Measurements from ENCODE around the gene SCYGR7. TPM values are rescaled to one million over a fixed set of nuclear protein-coding genes. Genes with fewer than 3 reads are reported as not detected.
"Not testable (repeated sequence)": the region's sequence is repeated elsewhere in the genome, so short reads cannot be mapped to it uniquely, and the experiment has no call there.

Gene SCYGR7
- total RNA-seq, 2 donors from 2014 or later, result not detected

DNA sequence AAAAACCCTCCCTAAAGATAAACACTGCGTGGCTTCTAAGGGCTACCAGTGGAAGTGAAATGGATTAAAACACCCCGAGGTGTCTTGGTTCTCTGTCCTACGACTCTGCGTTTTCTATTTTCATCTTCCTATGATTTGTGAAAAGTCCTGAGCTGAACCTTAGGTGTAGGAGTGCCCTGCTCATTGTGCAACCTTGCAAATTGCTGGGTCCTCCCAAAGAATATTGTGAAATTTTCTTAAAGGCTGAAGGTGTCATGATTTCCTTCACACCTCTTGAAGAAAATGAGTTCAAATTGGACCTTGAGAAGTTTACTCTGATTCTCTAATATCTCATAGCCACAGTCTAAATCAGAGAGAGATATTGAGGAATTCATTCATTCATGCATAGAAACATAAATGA is 8.5 kb upstream of the SCYGR7 start:
- peaks cover 46% of the 10 kb centered on the region for H3K27me3 Mint-ChIP-seq
- no peak overlapping the region for H3K4me3 Mint-ChIP-seq
- ATAC-seq, result no peak
- no peaks in the 10 kb centered on the region for H3K36me3 Mint-ChIP-seq (ENCODE audit: low read depth)
- no peak overlapping the region for H3K27ac Mint-ChIP-seq
- H3K9me3 ChIP-seq (ENCODE audit: control insufficient read depth, low read length, poor library complexity, severe bottlenecking), result no peaks in the 10 kb centered on the region
- DNase-seq, result no peak
- peaks cover 2% of the 10 kb centered on the region for H3K4me1 Mint-ChIP-seq

DNA sequence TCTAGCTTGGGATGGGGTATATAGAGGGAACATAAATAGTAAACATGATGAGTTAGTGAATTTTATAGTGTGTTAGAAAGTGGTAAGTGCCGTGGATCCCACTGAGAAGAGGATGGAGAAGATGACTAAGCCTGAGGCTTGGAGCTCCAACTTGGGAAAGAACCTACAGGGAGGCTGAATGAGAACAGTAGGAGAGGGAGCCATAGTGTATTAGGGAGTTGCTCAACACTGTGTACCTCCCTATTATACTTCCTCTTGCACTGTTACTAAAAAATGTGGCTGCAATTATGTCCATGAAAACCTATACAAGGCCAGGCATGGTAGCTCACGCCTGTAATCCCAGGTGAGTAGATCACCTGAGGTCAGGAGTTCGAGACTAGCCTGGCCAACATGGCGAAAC is 7.5 kb upstream of the SCYGR7 start:
- H3K27ac Mint-ChIP-seq, result no peak overlapping the region
- no peak for DNase-seq
- no peaks in the 10 kb centered on the region for H3K36me3 Mint-ChIP-seq (ENCODE audit: low read depth)
- no peak overlapping the region for H3K4me3 Mint-ChIP-seq
- no peaks in the 10 kb centered on the region for H3K9me3 ChIP-seq (ENCODE audit: control insufficient read depth, low read length, poor library complexity, severe bottlenecking)
- no peak for ATAC-seq
- peaks cover 46% of the 10 kb centered on the region for H3K27me3 Mint-ChIP-seq
- H3K4me1 Mint-ChIP-seq, result peaks cover 2% of the 10 kb centered on the region

DNA sequence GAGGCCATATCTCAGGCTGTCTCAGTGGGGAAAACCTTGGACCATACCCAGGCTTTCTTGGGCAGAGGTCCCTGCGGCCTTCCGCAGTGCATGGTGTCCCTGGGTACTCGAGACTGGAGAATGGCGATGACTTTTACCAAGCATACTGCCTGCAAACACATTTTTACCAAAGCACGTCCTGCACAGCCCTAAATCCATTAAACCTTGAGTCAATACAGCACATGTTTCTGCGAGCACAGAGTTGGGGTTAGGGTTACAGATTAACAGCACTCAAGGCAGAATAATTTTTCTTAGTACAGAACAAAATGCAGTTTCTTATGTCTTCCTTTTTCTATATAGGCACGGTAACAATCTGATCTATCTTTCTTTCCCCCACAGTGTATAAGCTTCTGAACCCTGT is 5.3 kb upstream of the SCYGR7 start:
- not testable (repeated sequence) for DNase-seq; H3K4me1 Mint-ChIP-seq; H3K4me3 Mint-ChIP-seq; H3K9me3 ChIP-seq (ENCODE audit: control insufficient read depth, low read length, poor library complexity, severe bottlenecking); ATAC-seq; H3K36me3 Mint-ChIP-seq (ENCODE audit: low read depth); H3K27ac Mint-ChIP-seq
- peaks cover 32% of the 10 kb centered on the region for H3K27me3 Mint-ChIP-seq

DNA sequence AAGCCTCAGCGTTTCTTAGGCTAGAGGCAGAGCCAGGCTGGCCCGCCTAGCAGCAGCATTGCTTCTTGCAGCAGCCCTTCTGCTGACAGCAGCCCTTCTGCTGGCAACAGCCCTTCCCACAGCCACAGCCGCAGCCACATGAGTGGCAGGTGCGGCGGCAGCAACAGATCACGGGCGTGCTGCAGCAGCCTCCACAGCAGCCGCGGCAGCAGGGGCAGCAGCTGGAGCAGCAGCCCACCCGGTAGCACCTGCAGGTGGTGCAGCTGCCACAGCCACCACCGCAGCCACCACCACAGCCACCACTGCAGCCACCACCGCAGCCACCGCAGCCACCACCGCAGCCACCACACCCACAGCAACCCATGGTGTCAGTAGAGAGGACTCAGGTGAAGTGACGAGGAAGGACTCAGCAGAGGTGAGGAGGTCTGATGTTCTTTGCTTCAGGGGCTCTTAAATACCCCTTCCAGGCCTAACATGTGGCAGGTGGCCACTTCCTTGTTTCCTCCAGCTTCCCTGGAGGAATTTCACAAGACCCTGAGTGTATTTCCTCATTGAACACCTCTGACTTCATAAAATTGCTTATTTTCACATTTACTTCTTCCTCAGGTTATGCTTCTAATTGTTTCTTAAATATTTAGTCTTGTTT is 3.6 kb upstream of the SCYGR7 start, which contains the start of gene SCYGR6:
TSS of gene SCYGR6 (minus strand) at position 364 of the 646 bp plus-strand sequence. CDS start at position 364, 0 bp downstream.
- no peak within 1 kb of the TSS for H3K27ac Mint-ChIP-seq
- peaks cover 2% of the 10 kb centered on the region for H3K36me3 Mint-ChIP-seq (ENCODE audit: low read depth)
- H3K4me3 Mint-ChIP-seq, result no peak within 1 kb of the TSS
- H3K4me1 Mint-ChIP-seq, result peaks cover 2% of the 10 kb centered on the region
- H3K9me3 ChIP-seq (ENCODE audit: control insufficient read depth, low read length, poor library complexity, severe bottlenecking), result no peaks in the 10 kb centered on the region
- no peak for ATAC-seq
- no peak for DNase-seq
- H3K27me3 Mint-ChIP-seq, result peaks cover 43% of the 10 kb centered on the region

DNA sequence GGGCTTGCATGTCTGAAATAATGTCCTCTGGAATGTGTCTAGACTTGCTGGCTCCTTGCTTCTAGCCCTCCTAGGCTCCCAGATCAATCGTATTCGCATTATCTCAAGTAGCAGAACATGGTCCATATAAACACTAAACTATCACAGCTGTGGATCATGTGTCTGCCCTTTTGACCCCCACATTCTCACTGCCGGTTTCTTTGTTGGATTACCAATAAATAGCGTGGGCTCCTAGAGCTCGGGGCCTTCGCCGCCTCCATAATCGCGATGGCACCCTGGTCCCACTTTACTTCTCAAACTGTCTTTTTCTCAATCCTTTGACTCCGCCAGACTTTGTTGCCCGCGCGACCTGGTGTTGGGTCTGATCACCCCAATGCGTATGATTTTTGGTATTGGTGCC is 11.2 kb downstream of the SCYGR7 start:
- ATAC-seq, result no peak

DNA sequence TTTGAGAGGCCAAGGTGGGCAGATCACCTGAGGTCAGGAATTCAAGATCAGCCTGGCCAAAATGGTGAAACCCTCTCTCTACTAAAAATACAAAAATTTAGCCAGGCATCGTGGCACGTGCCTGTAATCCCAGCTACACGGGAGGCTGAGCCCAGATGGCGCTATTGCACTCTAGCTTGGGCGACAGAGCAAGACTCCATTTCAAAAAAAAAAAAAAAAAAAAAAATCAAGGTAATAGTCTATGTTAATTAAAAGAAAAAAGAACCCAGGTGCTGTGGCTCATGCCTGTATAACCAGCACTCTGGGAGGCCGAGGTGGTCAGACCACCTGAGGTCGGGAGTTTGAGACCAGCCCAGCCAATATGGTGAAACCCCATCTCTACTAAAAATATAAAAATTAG is 12.6 kb downstream of the SCYGR7 start:
- H3K36me3 Mint-ChIP-seq (ENCODE audit: low read depth); H3K4me3 Mint-ChIP-seq; ATAC-seq; H3K4me1 Mint-ChIP-seq; H3K9me3 ChIP-seq (ENCODE audit: control insufficient read depth, low read length, poor library complexity, severe bottlenecking); H3K27ac Mint-ChIP-seq: not testable (repeated sequence)
- peaks cover 16% of the 10 kb centered on the region for H3K27me3 Mint-ChIP-seq
- DNase-seq, result peak in 1 of 3 donors; percentile 18

More for the DNA sequence above, 11.2 kb downstream of the SCYGR7 start:
- H3K4me3 Mint-ChIP-seq, result no peak overlapping the region
- H3K27me3 Mint-ChIP-seq, result peaks cover 26% of the 10 kb centered on the region
- DNase-seq, result no peak
- no peaks in the 10 kb centered on the region for H3K9me3 ChIP-seq (ENCODE audit: control insufficient read depth, low read length, poor library complexity, severe bottlenecking)
- H3K36me3 Mint-ChIP-seq (ENCODE audit: low read depth), result peaks cover 4% of the 10 kb centered on the region
- H3K4me1 Mint-ChIP-seq, result peaks cover 3% of the 10 kb centered on the region
- no peak overlapping the region for H3K27ac Mint-ChIP-seq

DNA sequence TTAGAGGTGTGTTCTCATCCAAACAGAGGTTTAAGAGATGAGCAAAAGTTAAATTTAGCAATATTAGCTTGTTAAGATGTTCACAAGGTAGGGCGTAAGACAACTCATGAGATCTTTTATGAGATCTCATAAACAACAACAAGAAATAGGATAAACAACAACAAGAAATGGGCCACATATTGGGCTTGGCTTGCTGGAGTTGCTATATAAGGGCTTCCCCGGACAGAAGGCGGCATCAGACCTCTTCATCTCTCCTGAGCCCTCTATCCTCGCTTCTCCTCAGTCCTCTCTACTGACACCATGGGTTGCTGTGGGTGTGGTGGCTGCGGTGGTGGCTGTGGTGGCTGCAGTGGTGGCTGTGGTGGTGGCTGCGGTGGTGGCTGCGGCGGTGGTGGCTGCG is 17.5 kb downstream of the SCYGR7 start, which contains the start of gene SCYGR8:
TSS of gene SCYGR8 (plus strand) at position 301 of the 400 bp plus-strand sequence. CDS start at position 301, 0 bp downstream.
- H3K4me1 Mint-ChIP-seq, result peaks cover 5% of the 10 kb centered on the region
- H3K36me3 Mint-ChIP-seq (ENCODE audit: low read depth), result peaks cover 5% of the 10 kb centered on the region
- no peak for ATAC-seq
- H3K27me3 Mint-ChIP-seq, result peaks cover 6% of the 10 kb centered on the region
- no peak within 1 kb of the TSS for H3K27ac Mint-ChIP-seq
- no peak for DNase-seq
- no peaks in the 10 kb centered on the region for H3K9me3 ChIP-seq (ENCODE audit: control insufficient read depth, low read length, poor library complexity, severe bottlenecking)
- H3K4me3 Mint-ChIP-seq, result no peak within 1 kb of the TSS

DNA sequence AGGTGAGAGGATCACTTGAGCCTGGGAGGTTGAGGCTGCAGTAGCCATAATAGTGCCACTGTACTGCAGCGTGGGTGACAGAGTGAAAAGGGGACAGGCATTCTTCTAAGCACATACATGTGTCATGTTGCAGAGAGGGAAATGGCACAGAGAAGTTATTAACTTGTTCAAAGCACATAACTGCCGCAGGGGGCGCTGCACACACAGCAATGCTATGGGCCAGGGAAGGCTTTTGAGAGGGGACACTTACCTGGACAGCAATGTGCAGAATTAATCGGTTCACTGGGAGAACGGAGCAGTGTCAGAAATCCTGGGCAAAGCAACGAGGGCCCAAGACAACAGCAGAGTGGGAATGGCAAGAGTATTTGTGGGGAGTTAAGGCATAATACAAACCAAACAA is 19.9 kb downstream of the SCYGR7 start:
- no peaks in the 10 kb centered on the region for H3K9me3 ChIP-seq (ENCODE audit: control insufficient read depth, low read length, poor library complexity, severe bottlenecking)
- peaks cover 5% of the 10 kb centered on the region for H3K4me1 Mint-ChIP-seq
- peaks cover 5% of the 10 kb centered on the region for H3K36me3 Mint-ChIP-seq (ENCODE audit: low read depth)
- no peak overlapping the region for H3K27ac Mint-ChIP-seq
- H3K4me3 Mint-ChIP-seq, result no peak overlapping the region
- DNase-seq (no peak), ATAC-seq (no peak)
- peaks cover 6% of the 10 kb centered on the region for H3K27me3 Mint-ChIP-seq

DNA sequence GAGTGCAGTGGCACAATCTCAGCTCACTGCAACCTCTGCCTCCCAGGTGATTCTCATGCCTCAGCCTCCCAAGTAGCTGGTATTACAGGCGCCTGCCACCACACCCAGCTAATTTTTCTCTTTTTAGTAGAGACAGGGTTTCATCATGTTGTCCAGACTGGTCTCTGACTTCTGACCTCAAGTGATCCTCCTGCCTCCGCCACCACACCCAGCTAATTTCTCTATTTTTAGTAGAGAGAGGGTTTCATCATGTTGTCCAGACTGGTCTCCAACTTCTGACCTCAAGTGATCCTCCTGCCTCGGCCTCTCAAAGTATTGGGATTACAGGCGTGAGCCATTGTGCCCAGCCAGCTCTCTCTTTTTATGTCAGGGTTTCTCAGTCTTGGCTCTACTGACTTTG is 28.1 kb downstream of the SCYGR7 start:
- H3K9me3 ChIP-seq (ENCODE audit: control insufficient read depth, low read length, poor library complexity, severe bottlenecking); H3K27ac Mint-ChIP-seq; H3K4me1 Mint-ChIP-seq; H3K36me3 Mint-ChIP-seq (ENCODE audit: low read depth); H3K4me3 Mint-ChIP-seq; ATAC-seq; DNase-seq: not testable (repeated sequence)
- peaks cover 15% of the 10 kb centered on the region for H3K27me3 Mint-ChIP-seq

DNA sequence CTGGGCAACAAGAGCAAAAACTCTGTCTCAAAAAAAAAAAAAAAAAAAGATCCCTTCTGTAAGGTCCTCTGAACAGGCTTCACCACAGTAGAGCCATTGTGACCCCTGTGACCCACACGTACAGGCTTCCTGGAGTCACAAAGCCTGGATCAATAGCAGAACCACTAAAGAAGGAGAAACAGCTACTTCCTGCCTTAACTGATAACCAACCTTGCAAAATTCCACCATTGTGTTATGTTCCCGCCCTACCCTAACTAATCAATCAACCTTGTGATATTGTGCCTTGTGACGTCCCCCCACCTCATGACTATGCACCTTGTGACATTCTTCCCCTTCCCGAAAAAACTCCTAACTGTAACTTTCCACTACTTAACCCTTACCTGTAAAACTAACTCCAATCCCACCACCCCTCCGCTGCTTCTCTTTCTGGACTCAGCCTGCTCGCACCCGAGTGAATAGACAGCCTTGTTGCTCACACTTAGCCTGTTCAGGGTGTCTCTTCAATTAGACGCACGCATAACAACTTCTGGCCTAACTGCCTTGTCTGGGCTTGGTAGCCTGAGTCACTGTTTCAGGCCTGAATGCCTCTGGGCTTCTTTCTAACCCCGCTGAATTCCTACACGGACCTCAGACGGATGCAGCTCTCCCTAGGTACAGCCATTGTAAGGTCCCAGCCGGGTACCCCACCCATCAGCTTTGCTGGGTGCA is 31.4 kb downstream of the SCYGR7 start:
- DNase-seq (no peak), ATAC-seq (no peak)
- peaks cover 3% of the 10 kb centered on the region for H3K36me3 Mint-ChIP-seq (ENCODE audit: low read depth)
- H3K27me3 Mint-ChIP-seq, result peaks cover 20% of the 10 kb centered on the region
- peaks cover 3% of the 10 kb centered on the region for H3K4me1 Mint-ChIP-seq
- H3K27ac Mint-ChIP-seq, result no peak overlapping the region
- no peaks in the 10 kb centered on the region for H3K9me3 ChIP-seq (ENCODE audit: control insufficient read depth, low read length, poor library complexity, severe bottlenecking)
- H3K4me3 Mint-ChIP-seq, result no peak overlapping the region

DNA sequence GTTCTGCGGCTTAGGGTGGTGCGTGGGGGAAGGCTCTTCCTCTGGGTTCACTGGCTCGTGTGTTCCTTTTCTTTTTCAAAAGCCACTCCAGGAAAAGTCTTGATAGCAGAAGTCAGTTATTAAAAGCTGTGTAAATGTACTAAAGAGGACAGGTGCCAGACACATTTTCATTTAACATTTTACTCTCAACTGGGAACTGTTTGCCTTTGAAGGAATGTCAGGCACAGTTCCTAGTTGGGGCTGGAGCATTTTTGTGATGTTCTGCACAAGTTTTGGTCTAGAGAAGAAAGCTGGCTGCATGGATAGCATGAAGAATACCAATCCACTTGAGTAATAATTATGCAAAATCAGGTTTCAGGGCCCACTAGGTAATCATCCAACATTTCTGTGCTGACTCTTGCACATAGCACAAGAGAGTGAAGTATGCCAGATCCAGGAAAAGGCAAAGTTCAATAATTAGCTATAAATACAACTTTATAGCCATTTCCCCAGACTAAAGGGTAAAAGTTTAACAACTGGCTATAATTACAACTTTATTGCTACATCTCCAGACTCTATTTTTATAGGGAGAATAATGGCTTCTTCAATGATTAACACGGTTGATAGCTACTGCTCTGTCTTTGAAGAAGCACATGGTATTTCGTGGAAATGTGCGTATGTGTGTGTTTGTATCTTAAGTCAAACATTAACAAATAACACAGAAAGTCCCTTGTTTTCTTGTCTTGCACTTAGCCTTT is 33.8 kb downstream of the SCYGR7 start:
- Mint-ChIP-seq H3K4me3 (peak overlapping the region; percentile 12), H3K4me1 (peaks cover 8% of the 10 kb centered on the region), H3K27ac (no peak overlapping the region), H3K27me3 (peaks cover 17% of the 10 kb centered on the region), H3K36me3 (ENCODE audit: low read depth) (peaks cover 5% of the 10 kb centered on the region)
- no peak for ATAC-seq
- DNase-seq, result no peak
- no peaks in the 10 kb centered on the region for H3K9me3 ChIP-seq (ENCODE audit: control insufficient read depth, low read length, poor library complexity, severe bottlenecking)

DNA sequence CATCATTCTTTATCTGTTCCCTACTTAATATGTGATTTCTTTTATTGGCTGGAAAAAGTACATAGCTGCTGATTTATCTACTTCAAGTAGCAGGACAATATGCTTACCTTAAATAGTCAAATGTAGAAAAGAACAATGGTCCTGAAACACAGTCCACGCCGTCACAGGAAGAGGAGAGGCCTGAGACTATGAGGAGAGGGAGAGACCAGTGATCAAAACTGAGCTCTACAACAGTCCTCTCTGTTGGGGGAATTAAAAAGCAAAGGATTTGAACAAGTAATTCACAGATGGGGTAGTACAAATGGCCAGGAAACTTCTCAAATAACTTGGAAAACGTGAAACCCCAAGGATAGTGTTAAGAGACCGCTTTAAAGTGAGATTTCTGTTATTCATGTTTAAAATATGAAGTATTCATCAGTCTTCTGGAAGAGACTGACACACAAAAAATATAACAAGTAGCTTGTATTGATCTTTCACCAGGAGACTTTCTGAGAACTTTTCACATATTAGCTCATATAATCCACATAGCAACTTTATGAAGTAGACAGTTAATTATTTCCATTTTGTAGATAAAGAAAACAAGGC is 37.7 kb downstream of the SCYGR7 start:
- ATAC-seq (no peak), DNase-seq (no peak)
- Mint-ChIP-seq H3K27me3 (peaks cover 10% of the 10 kb centered on the region), H3K4me1 (peaks cover 5% of the 10 kb centered on the region), H3K27ac (peak overlapping the region; percentile 95), H3K36me3 (ENCODE audit: low read depth) (peaks cover 3% of the 10 kb centered on the region), H3K4me3 (no peak overlapping the region)
- H3K9me3 ChIP-seq (ENCODE audit: control insufficient read depth, low read length, poor library complexity, severe bottlenecking), result no peaks in the 10 kb centered on the region

DNA sequence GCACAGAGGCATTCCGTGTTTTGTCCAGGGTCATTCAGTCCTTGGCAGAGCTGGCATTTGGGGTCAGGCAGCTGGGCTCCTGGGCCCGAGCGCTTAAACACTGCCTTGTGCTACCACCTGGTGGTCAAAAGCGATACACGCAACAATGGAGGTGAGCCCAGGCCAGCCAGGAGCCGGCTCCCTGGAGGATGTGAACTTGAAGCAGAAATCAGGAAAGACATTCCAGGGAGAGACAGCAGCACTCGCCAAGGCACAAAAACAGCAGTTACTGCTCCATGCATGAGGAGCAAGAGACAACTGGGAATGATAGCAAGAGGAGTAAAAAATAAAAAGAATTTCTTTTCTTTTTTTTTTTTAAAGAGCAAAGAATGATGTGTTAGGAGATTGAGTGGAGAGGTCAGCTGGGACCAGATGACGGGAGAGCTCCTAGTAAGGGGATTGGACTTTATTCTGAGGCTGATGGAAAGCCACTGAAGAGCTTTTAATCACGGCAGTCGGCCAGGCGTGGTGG is 38.3 kb downstream of the SCYGR7 start:
- Mint-ChIP-seq H3K4me1 (peaks cover 5% of the 10 kb centered on the region), H3K27ac (peak overlapping the region; percentile 95), H3K27me3 (peaks cover 10% of the 10 kb centered on the region), H3K36me3 (ENCODE audit: low read depth) (peaks cover 2% of the 10 kb centered on the region), H3K4me3 (peak overlapping the region; percentile 60)
- ATAC-seq (peak; percentile 93), DNase-seq (peak; percentile 33 to 56 (median 34))
- no peaks in the 10 kb centered on the region for H3K9me3 ChIP-seq (ENCODE audit: control insufficient read depth, low read length, poor library complexity, severe bottlenecking)
